HK-2 (cell line): Measurements from ENCODE around the gene VWA3A.
"Not testable (repeated sequence)": the region's sequence is repeated elsewhere in the genome, so short reads cannot be mapped to it uniquely, and the experiment has no call there.

Experiments
- DNase-seq: peaks from one replicate; pipeline ENCODE4 v3.0.0-alpha.2; 2018; ENCODE audit not compliant: unreplicated experiment

Gene VWA3A, protein sequence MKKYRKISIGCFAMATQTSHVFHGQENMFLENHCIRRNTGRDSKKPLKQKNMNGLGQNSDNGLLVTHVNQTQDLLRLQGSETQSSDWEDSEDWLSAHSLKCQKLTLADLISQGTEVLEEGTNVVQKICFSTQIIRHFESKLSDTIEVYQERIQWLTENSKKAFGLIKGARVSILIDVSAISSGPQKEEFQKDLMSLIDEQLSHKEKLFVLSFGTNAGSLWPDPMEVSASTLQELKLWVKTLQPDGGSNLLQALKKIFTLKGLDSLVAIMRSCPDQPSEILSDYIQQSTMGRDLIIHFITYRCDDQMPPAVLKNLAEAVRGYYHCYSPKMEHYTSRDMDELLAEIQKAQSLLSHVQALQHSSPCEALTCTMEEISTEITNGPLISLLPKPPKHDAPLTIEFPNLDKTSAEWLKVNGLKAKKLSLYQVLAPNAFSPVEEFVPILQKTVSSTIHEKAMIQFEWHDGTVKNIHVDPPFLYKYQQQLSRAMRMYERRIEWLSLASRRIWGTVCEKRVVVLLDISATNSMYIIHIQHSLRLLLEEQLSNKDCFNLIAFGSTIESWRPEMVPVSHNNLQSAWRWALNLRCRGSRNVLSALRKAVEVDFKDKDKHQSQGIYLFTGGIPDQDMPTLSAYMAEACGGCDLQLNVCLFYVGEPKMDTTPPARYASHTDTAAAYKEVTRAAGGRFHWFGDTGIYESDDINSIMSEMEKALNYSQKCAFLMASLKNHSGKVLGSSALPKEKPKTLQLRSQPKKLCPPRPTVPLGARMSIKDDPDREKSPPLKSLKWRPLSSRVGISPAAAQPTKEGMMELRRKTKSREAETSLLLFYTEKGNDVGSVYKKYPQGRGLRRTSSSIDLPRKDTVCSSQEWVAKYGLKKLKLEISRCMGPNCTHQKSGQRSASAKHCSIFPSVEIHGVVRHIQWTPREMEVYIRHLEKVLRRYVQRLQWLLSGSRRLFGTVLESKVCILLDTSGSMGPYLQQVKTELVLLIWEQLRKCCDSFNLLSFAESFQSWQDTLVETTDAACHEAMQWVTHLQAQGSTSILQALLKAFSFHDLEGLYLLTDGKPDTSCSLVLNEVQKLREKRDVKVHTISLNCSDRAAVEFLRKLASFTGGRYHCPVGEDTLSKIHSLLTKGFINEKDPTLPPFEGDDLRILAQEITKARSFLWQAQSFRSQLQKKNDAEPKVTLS

GRCh38 chr16:22092143-22092933, at the start of gene VWA3A:
Gene VWA3A, plus strand, starts transcription at chr16:22092541. Its CDS starts 97 bp downstream, at chr16:22092638.
- no peak for DNase-seq

DNA sequence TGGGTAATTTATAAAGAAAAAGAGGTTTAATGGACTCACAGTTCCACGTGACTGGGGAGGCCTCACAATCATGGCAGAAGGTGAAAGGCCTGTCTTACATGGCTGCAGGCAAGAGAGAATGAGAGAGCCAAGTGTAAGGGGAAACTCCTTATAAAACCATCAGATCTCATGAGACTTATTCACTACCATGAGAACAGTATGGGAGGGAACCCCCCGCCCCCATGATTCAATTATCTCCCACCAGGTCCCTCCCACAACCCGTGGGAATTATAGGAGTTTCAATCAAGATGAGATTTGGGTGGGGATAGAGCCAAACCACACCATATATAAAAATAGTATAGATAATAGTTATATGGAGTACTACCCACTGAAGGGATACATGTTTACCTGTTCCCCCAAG, 48.5 kb upstream of the VWA3A start:
- DNase-seq, result not testable (repeated sequence)

- not testable (repeated sequence) for DNase-seq
Observed at GRCh38 chr16:22045888-22046287, 46.5 kb upstream of the VWA3A start.

- no peak for DNase-seq
Observed at GRCh38 chr16:22050963-22051362, 41.4 kb upstream of the VWA3A start.

DNA sequence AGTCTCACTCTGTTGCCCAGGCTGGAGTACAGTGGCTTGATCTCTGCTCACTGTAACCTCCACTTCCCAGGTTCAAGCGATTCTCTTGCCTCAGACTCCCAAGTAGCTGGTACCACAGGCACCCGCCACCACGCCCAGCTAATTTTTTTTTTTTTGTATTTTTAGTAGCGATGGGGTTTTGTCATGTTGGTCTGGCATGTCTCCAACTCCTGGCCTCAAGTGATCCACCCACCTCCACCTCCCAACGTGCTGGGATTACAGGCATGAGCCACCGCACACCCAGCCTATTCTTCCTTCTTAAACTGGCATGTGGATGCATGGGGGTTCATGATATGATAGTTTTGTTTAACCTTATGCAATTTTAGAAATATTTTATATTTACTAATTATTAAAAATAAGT, 39.4 kb upstream of the VWA3A start:
- no peak for DNase-seq

- DNase-seq, result no peak
Observed at GRCh38 chr16:22053921-22054341, 38.4 kb upstream of the VWA3A start.

GRCh38 chr16:22054847-22055590, 37.3 kb upstream of the VWA3A start:
- no peak for DNase-seq

GRCh38 chr16:22055881-22056280, 36.5 kb upstream of the VWA3A start:
- no peak for DNase-seq

DNA sequence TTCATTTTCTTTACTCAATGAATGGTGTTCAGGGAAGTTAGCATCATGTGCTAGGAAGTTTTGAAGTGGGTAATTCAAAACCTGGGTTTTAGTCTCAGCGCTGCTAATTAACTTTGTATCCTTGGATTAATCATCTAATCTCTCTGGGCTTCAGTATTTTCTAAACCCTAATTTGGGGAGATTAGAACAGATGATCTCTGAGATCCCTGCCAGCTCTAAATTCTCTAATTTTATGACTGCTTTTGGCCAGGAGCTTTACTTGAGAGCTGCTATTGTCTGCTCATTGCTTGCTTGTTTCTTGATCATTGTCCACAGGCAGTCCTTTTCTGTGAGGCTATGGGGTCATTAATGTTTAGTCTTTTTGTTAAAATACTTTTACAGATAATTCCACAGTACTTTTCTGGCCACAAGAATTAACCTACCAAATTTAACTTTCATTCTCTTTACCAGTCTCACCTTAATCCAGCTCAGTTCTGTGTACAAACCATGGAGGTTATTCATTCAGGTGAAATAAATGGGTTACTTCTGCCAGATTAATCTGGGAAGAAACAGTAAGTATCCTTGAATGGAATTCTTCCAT, 28.4 kb upstream of the VWA3A start:
- no peak for DNase-seq

- DNase-seq, result no peak
Observed at GRCh38 chr16:22065252-22065651, 27.1 kb upstream of the VWA3A start.

DNA sequence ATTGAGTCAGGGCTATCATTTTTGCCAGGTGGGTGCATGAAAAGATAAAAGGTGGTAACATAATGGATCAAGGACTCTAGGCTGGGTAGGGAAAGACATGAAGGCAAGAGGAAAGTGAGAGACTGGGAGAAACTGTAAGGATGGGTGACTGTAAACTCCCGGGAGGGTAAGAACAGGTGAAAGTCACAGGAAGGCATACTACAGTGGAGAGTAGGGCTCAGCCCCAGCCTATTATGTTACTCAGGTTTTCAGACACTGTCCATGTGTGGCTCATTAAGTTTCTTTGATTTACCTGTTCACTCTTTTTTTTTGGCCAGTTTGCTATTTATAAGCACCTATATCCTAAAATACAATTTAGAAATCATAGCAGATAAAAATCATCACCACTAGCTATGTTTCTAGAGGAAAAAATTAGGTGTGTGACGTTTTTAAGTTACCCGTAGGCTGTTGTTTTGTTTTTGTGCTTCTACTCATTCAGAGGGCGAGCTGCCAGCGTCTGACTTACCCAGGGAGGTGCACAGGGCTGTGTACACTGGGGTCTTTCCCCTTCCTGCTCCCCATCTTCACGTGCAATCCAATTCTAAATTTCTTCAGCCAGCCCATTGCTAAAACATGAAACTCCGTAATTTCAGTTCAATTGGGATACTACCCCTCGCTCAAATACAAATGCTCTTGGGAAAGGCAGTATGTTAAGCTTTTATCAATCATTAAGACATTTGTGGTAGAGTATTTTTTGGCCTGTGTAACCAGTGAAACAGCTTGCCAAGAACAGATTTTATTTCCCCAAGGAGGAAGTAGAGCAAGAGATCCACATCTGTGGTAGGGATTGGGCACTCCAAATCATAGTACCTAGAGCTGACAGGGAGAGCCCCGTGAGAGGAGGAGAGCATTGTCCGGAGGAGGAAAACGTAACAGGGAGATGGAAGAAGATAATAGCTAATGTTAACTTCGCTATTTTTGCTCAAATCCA, 21.7 kb upstream of the VWA3A start:
- DNase-seq, result no peak

GRCh38 chr16:22071331-22071910, 20.9 kb upstream of the VWA3A start:
- no peak for DNase-seq

DNA sequence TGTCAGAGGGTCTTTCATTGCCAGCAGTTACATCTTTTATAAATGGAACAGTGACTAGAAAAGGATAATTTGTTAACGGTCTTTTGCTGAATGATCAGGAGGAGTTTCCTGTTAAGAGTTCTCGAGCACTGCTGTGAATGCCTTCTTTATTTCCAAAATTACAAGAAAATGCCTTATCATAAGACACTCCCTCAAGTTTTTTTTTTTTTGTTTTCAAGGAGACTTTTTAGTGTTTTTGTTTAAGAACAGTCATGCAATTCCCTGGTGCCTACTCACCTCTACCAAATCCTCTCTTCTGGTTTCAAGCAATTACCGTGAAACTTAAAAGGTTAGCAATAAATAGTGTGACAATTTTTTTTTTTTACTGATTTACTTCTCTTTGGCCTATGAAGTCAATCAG, 19.0 kb upstream of the VWA3A start:
- no peak for DNase-seq

GRCh38 chr16:22075043-22075757, 17.1 kb upstream of the VWA3A start:
- no peak for DNase-seq

DNA sequence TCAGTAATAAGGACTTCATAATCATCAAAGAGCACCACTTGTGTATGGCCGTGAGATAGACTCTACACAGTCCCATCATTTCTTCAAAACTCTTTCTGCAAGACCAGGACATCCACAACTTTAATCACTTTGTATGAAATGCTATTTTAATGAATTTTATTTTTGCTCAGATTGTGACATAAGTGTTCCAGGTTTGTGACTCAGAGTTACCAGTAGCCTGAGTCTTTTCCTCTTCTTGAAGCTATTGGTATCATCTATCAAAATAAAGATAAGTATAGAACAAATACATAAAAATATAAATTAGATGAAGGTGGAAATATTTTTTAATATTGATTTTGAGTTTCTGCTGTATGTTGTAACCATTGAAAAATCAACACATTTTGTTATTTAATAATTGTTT, 16.6 kb upstream of the VWA3A start:
- DNase-seq, result no peak

GRCh38 chr16:22077700-22078313, 14.5 kb upstream of the VWA3A start:
- peak; percentile 32 for DNase-seq

DNA sequence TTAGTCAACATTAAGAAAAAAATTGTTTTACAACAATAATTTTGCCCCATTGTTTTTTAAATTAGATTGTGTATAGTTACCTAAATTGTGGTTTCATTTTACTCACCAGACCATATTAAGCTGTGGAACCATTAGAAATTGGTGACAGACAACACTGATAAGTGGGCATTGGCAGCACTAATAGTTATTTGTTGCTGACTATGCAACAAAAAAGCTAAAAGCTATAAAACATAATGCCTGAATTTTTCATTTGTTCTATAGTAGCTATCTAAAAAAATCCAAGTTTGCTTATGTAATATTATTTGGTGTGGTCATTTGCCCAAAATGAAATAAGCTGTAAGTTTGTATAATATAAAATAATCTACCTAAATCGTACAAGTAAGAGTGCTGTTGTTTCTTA, 13.7 kb upstream of the VWA3A start:
- DNase-seq, result no peak

GRCh38 chr16:22081050-22081449, 11.3 kb upstream of the VWA3A start:
- no peak for DNase-seq
